ELF-1 (cell line): ENCODE measurements around the gene COMT.

Source experiments
- DNase-seq: peaks from one replicate; pipeline ENCODE4 v3.0.0-alpha.2; 2016; ENCODE audit warnings: low read depth, low spot score

Gene COMT

DNA sequence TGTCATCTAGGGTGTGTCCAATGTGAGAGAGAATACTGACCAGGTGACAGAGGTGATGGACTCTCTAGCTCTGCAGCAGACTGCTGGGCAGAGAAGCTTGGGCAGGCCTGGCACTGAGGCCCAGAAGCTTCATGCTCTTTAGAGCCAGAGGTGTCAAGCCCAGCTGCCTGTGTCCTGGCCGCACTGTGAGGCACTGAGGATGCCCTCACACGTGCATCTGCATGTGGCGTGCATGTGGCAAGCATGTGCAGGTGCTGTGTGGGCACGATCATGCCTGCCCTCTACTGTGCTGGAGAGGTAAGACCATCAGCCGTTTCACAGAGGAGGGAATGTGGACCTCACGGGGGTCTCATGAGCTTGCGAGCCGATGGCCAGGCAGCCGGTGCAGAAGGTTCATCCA is 15.9 kb downstream of the COMT start:
- DNase-seq = no peak

DNA sequence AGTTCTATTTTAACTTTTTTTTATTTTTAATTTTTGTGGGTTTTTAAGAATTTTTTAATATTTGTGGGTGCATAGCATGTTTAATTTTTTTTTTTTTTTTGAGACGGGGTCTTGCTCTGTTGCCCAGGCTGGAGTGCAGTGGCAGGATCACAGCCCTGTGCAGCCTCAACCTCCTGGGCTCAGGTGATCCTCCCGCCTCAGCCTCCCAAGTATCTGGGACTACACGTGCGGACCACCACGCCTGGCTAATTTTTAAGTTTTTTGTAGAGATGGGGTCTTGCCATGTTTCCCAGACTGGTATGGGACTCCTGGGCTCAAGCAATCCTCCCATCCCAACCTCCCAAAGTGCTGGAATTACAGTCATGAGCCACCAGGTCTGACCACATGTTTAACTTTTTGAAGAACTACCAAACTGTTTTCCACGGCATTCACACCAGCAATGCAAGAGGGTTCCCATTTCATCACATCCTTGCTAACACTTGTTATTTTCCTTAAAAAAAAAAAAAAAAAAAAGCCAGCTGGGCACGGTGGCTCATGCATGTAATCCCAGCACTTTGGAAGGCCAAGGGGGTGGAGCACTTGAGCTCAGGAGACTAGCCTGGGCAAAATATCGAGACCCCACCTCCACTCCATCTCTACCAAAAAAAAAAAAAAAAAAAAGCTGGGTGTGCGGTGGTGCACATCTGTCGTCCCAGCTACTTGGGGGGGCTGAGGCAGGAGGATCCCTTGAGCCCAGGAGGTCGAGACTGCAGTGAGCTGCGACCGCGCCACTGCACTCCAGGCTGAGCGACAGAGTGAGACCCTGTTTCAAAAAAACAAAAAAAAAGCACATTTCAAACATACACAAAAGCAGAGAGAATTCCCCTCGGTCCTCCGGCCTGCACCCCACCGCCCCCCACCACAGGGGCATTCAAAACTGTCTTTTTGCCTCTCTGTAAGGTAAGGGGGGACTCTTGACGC is 16.8 kb downstream of the COMT start:
- no peak for DNase-seq

DNA sequence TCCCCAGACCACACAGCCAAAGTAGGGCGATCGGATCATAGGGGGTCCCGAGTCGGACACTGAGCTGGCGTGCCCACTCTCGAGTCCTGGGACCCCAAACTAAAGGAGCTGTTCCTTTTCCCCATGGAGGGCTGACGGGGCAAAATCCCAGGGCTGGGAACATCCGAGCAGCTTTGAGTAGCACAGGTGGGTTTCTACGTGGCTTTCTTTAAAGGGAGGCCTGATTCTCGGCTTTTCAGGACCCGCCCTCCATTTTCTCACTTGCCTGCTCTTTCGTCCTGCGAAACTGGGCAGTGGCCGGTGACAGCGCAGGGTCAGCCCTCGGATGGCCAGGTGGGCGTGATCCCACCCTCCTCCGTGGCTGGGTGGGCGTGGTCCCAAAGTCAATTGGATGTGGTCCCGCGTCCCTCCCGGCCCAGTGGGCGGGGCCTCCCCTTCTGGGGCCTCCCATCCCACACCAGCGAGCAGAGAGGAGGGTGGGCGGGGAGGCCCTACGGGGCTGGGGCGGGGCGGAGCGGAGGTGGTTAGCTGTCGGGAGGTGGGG is 17.5 kb downstream of the COMT start:
- peak; percentile 96 for DNase-seq

GRCh38 chr22:19959587-19960490 is 18.3 kb downstream of the COMT start:
- DNase-seq = no peak

- DNase-seq = no peak
These were observed 19.1 kb downstream of the COMT start for GRCh38 chr22:19960491-19961200.

GRCh38 chr22:19961201-19961580 is 19.6 kb downstream of the COMT start:
- DNase-seq = no peak

GRCh38 chr22:19961868-19962245 is 20.3 kb downstream of the COMT start:
- DNase-seq = no peak

- DNase-seq = peak; percentile 94
These were observed 20.8 kb downstream of the COMT start for GRCh38 chr22:19962246-19962908.

- DNase-seq = peak; percentile 87
These were observed 21.6 kb downstream of the COMT start for GRCh38 chr22:19962909-19963806.

GRCh38 chr22:19963863-19964642 is 22.5 kb downstream of the COMT start:
- DNase-seq = no peak

DNA sequence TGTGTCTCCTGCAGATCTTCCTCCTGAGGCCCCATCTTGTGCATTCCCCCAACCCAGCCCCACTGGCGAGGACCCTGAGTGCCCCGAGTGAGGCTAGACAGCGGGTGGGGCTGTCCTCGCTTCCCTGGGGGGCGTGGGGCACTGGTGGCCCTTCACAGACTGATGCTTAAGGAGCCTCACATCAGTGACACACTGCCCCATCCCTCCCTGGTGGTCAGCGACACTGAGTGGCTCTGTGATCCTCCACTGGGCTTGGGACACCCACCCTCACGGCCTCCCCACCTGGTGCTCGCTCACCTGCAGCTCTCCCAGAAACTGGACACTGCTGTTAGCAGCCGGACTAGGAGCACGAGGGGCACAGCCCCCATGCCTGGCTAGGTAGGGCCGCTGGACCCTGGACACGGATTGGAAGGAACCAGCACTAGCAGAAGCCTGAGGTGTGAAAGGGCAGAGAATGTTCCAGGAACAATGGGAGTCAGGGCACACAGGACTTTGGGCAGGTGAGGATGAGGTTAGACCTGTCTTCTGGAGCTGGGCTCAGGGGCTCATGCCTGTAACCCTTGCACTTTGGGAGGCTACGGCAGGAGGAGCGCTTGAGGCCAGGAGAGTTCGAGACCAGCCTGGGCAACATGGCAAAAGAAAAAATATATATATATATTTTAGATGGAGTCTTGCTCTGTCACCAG is 23.3 kb downstream of the COMT start:
- DNase-seq = no peak

GRCh38 chr22:19965771-19966709 is 24.5 kb downstream of the COMT start:
- peak; percentile 46 for DNase-seq

GRCh38 chr22:19966908-19967750 is 25.6 kb downstream of the COMT start:
- no peak for DNase-seq

- DNase-seq = no peak
These were observed 26.4 kb downstream of the COMT start for GRCh38 chr22:19967850-19968449.

DNA sequence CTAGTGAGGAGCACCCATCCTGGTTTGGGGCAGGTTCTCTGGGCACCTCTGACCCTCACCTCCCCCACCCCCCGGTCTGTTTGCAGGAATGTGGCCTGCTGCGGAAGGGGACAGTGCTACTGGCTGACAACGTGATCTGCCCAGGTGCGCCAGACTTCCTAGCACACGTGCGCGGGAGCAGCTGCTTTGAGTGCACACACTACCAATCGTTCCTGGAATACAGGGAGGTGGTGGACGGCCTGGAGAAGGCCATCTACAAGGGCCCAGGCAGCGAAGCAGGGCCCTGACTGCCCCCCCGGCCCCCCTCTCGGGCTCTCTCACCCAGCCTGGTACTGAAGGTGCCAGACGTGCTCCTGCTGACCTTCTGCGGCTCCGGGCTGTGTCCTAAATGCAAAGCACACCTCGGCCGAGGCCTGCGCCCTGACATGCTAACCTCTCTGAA is 26.9 kb downstream of the COMT start:
- no peak for DNase-seq
